Activated B cell treated with CpG ODN at 0.5 μM for 24 hours (primary cell): Measurements from ENCODE around the gene ERBB4. TPM values are rescaled to one million over a fixed set of nuclear protein-coding genes. Genes with fewer than 3 reads are reported as not detected.

Source experiments
- ATAC-seq: fragments of 200-7000 bp; cut with Tn5 transposase; one replicate; pipeline ENCODE4 v1.10.0; 2021; ENCODE audit warnings: low read depth, mild to moderate bottlenecking, moderate library complexity
- CTCF ChIA-PET: fragments of 350-600 bp; sonication (Branson Sonifier 250); formaldehyde crosslinking; loops from one replicate; lab custom pipeline; 2021; ENCODE audit warnings: antibody characterized with exemption; lab: Charles Lee
- POLR2A ChIA-PET: fragments of 350-600 bp; sonication (Branson Sonifier 250); formaldehyde crosslinking; loops from one replicate; lab custom pipeline; 2021; ENCODE audit warnings: antibody characterized with exemption; lab: Charles Lee
- DNase-seq: peaks from one replicate; pipeline ENCODE4 v3.0.0; 2022
- H3K27ac Mint-ChIP-seq: one replicate; pipeline ENCODE4 v1.8.0; 2020; ENCODE audit warnings: mixed read lengths
- H3K27me3 Mint-ChIP-seq: one replicate; pipeline ENCODE4 v1.8.0; 2021; ENCODE audit warnings: mixed read lengths
- H3K36me3 Mint-ChIP-seq: one replicate; pipeline ENCODE4 v1.8.0; 2021; ENCODE audit warnings: low read depth, mixed read lengths
- H3K4me1 Mint-ChIP-seq: one replicate; pipeline ENCODE4 v1.8.0; 2021; ENCODE audit warnings: mixed read lengths
- H3K4me3 Mint-ChIP-seq: one replicate; pipeline ENCODE4 v1.8.0; 2020; ENCODE audit warnings: mild to moderate bottlenecking, mixed read lengths
- H3K9me3 Mint-ChIP-seq: one replicate; pipeline ENCODE4 v1.8.0; 2020; ENCODE audit warnings: mixed read lengths
- intact Hi-C: fragments of 100-400 bp; cut with micrococcal nuclease; formaldehyde crosslinking; loops from one replicate; pipeline ENCODE4 v1.15.1; 2024
- total RNA-seq: library from RNA; stranded (reverse); gene quantifications from 2 replicates; pipeline ENCODE4 v1.2.3, GENCODE V29; 2022
- TF ChIP-seq, protein P1 (sequence below): fragments of 200-600 bp; IDR thresholded peaks from one replicate; pipeline ENCODE4 v1.8.0; 2022; ENCODE audit warnings: antibody characterized with exemption, mild to moderate bottlenecking

The ERBB4 gene
- total RNA-seq, 1 donor from 2014 or later = not detected

DNA sequence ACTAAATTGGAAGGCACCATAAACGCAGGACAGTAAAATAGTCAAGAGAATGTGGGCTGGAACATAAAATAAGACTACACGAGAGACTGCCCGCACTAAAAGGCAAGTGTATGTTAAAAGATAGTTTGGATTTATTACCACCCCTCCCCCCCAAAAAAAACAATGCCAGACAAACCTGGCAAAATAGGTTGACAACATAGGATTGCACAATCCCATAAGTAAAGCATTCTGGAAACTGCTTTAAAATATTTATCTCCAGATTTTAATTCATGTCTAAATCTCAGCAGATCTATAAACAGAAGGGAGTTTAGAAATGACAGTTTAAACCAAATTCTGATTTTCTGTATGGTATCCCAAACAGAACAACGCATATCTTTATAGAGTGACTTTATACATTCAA, 455.1 kb downstream of the ERBB4 start:
- Mint-ChIP-seq H3K4me1 (no peaks in the 10 kb centered on the region), H3K4me3 (no peak overlapping the region)
- CTCF ChIA-PET = no interaction called here

DNA sequence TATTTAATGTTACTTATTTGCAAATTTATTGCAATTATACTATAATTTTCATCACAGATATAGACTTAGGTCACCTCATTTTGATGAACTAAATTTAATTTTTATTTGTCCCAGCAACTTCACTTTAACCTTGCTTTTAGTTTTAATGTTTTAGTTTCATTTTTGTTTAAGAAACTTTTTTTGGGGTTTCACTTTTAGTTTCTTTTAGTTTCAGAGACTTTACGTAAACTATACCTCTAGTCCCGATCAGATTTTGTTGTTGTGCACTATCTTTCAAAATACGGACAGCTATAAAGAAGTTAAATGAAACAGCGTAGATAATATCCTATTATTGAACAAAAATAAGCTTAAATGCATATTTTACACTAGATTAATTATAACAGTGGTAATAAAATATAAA, 460.5 kb downstream of the ERBB4 start:
- CTCF ChIA-PET = no interaction called here
- H3K4me1 Mint-ChIP-seq = no peaks in the 10 kb centered on the region
- no peaks in the 10 kb centered on the region for H3K27me3 Mint-ChIP-seq
- no peaks in the 10 kb centered on the region for H3K36me3 Mint-ChIP-seq
- H3K27ac Mint-ChIP-seq = no peak overlapping the region
- TF ChIP-seq, protein P1, sequence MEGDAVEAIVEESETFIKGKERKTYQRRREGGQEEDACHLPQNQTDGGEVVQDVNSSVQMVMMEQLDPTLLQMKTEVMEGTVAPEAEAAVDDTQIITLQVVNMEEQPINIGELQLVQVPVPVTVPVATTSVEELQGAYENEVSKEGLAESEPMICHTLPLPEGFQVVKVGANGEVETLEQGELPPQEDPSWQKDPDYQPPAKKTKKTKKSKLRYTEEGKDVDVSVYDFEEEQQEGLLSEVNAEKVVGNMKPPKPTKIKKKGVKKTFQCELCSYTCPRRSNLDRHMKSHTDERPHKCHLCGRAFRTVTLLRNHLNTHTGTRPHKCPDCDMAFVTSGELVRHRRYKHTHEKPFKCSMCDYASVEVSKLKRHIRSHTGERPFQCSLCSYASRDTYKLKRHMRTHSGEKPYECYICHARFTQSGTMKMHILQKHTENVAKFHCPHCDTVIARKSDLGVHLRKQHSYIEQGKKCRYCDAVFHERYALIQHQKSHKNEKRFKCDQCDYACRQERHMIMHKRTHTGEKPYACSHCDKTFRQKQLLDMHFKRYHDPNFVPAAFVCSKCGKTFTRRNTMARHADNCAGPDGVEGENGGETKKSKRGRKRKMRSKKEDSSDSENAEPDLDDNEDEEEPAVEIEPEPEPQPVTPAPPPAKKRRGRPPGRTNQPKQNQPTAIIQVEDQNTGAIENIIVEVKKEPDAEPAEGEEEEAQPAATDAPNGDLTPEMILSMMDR = no peak
- ATAC-seq = no peak
- POLR2A ChIA-PET = no interaction called here
- intact Hi-C loops = no loop called here
- H3K4me3 Mint-ChIP-seq = no peak overlapping the region
- peaks cover 1% of the 10 kb centered on the region for H3K9me3 Mint-ChIP-seq
- DNase-seq = no peak

More for the DNA sequence above, 455.1 kb downstream of the ERBB4 start:
- TF ChIP-seq, protein P1 = no peak
- H3K27me3 Mint-ChIP-seq = no peaks in the 10 kb centered on the region
- peaks cover 1% of the 10 kb centered on the region for H3K9me3 Mint-ChIP-seq
- intact Hi-C loops = no loop called here
- ATAC-seq = no peak
- POLR2A ChIA-PET = no interaction called here
- no peak overlapping the region for H3K27ac Mint-ChIP-seq
- no peak for DNase-seq
- no peaks in the 10 kb centered on the region for H3K36me3 Mint-ChIP-seq

DNA sequence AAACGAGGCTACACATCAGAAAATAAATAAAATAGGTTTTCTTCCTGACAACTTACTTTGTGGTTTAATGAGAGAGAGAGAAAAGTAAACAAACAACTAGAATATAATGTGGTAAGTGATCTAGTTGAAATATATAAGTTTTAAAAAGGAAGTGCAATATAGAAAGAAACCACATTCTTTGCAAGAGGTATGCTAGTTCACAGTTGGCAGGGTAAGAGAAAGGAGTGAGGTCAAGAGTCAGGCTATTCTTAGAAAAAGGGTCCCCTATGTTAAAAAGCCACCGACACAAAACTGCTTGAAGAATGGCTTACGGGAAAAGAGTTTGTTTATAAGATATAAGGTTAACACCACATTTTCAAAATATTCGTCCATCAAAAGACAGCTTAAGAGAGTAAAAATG, 462.1 kb downstream of the ERBB4 start:
- ChIA-PET CTCF (no interaction called here), POLR2A (no interaction called here)
- Mint-ChIP-seq H3K36me3 (no peaks in the 10 kb centered on the region), H3K9me3 (peaks cover 1% of the 10 kb centered on the region), H3K27ac (no peak overlapping the region), H3K4me1 (no peaks in the 10 kb centered on the region), H3K27me3 (no peaks in the 10 kb centered on the region), H3K4me3 (no peak overlapping the region)
- DNase-seq = no peak
- intact Hi-C loops = no loop called here
- no peak for ATAC-seq
- TF ChIP-seq, protein P1 = no peak

DNA sequence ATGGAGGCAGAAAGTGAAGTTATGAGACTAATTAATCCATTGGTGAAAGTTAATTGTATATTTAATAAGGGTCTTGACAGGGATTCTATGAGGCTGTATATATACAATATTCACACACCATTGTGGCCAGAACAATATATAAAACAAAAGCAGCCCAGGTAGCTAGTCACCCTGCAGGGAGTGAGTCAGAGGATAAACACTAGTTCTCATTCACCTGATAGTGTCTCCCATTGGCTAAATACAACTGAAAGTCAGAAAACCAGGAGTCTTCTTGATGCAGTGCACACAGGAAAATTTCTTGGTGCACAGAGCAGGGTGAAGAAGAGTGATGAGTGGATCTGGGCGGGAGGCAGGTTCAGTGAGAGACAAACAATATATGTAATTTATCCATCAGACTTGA, 465.2 kb downstream of the ERBB4 start:
- no peak for ATAC-seq
- TF ChIP-seq, protein P1 = no peak
- H3K27me3 Mint-ChIP-seq = no peaks in the 10 kb centered on the region
- CTCF ChIA-PET = no interaction called here
- H3K9me3 Mint-ChIP-seq = no peaks in the 10 kb centered on the region
- H3K4me1 Mint-ChIP-seq = no peaks in the 10 kb centered on the region
- no peak for DNase-seq
- no peaks in the 10 kb centered on the region for H3K36me3 Mint-ChIP-seq
- POLR2A ChIA-PET = no interaction called here
- H3K27ac Mint-ChIP-seq = no peak overlapping the region
- H3K4me3 Mint-ChIP-seq = no peak overlapping the region
- intact Hi-C loops = no loop called here

DNA sequence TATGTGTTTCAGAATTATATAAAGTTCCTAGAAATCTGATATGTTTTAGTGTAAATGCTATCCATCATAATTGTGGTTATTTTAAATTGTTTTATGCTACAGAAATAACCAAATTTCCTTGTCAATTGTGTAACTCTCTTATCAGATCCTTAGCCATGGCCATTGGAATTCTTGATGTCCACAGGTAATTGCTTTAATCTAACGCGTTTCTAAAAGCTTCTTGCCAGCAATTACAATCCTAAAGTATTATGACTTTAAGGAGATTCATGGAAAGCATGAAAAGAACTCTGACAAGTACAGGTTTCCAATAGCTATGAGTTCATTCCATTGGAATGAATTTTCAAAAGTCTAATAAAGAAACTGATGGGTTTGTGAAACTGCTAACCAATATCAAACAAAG, 472.1 kb downstream of the ERBB4 start:
- TF ChIP-seq, protein P1 = no peak

More for the DNA sequence above, 472.1 kb downstream of the ERBB4 start:
- intact Hi-C loops = no loop called here
- no peaks in the 10 kb centered on the region for H3K4me1 Mint-ChIP-seq
- no peak overlapping the region for H3K27ac Mint-ChIP-seq
- ATAC-seq (no peak), DNase-seq (no peak)
- no peaks in the 10 kb centered on the region for H3K27me3 Mint-ChIP-seq
- ChIA-PET CTCF (no interaction called here), POLR2A (no interaction called here)
- no peak overlapping the region for H3K4me3 Mint-ChIP-seq
- H3K36me3 Mint-ChIP-seq = no peaks in the 10 kb centered on the region
- H3K9me3 Mint-ChIP-seq = peaks cover 2% of the 10 kb centered on the region
